Neuronal stem cell (in vitro differentiated cells): ENCODE measurements around the gene OLA1.

ENCODE experiments used
- DNase-seq: peaks from one replicate; pipeline ENCODE4 v3.0.0-alpha.2; 2013; ENCODE audit warnings: low spot score
- H2AFZ ChIP-seq: one replicate; pipeline ENCODE4 v1.6.1; 2013; ENCODE audit warnings: mild to moderate bottlenecking, low read length, inconsistent platforms
- H2AK5ac ChIP-seq: 2 replicates; pipeline ENCODE4 v1.6.1; 2013; ENCODE audit warnings: low read depth, mild to moderate bottlenecking, inconsistent platforms, low read length, moderate library complexity, mixed read lengths
- H2BK120ac ChIP-seq: 2 replicates; pipeline ENCODE4 v1.6.1; 2013; ENCODE audit warnings: low read depth, mild to moderate bottlenecking, inconsistent platforms, low read length, moderate library complexity, mixed read lengths
- H2BK12ac ChIP-seq: one replicate; pipeline ENCODE4 v1.6.1; 2013; ENCODE audit warnings: low read length, inconsistent platforms
- H2BK15ac ChIP-seq: 2 replicates; pipeline ENCODE4 v1.6.1; 2013; ENCODE audit warnings: mild to moderate bottlenecking, low read length, inconsistent platforms, mixed read lengths
- H2BK5ac ChIP-seq: one replicate; pipeline ENCODE4 v1.6.1; 2013; ENCODE audit warnings: inconsistent platforms, mild to moderate bottlenecking, low read length, moderate library complexity
- H3K14ac ChIP-seq: one replicate; pipeline ENCODE4 v1.6.1; 2013; ENCODE audit warnings: low read length, inconsistent platforms
- H3K18ac ChIP-seq: 2 replicates; pipeline ENCODE4 v1.6.1; 2013; ENCODE audit warnings: low read length, inconsistent platforms
- H3K23ac ChIP-seq: 2 replicates; pipeline ENCODE4 v1.6.1; 2013; ENCODE audit warnings: low read depth, mild to moderate bottlenecking, mixed read lengths, low read length, inconsistent platforms; ENCODE audit not compliant: poor library complexity
- H3K27ac ChIP-seq: replicated peaks from 3 replicates; pipeline ENCODE4 v1.5.1; 2013; ENCODE audit warnings: low read length, inconsistent platforms
- H3K27me3 ChIP-seq, 3 experiments: 2 replicates each; pipeline ENCODE4 v1.6.1; 2013; ENCODE audit warnings: low read length in 3 of 3, mild to moderate bottlenecking in 2 of 3, inconsistent platforms in 1 of 3, low read depth in 1 of 3, mixed read lengths in 1 of 3, moderate library complexity in 1 of 3; ENCODE audit not compliant: control insufficient read depth in 3 of 3, insufficient read depth in 3 of 3
- H3K36me3 ChIP-seq, 2 donors: replicated peaks in 1 of 2; 2 replicates each; pipeline ENCODE4 v1.6.1; 2013; ENCODE audit warnings: low read length in 2 of 2; ENCODE audit not compliant: control insufficient read depth in 2 of 2, insufficient read depth in 2 of 2
- H3K4ac ChIP-seq: 2 replicates; pipeline ENCODE4 v1.6.1; 2013; ENCODE audit warnings: inconsistent platforms, mild to moderate bottlenecking, low read length, moderate library complexity
- H3K4me1 ChIP-seq, 2 donors: 1 replicate in 1 of 2; 2 replicates in 1 of 2; pipeline ENCODE4 v1.6.1; 2013; ENCODE audit warnings: low read length in 2 of 2, low read depth in 1 of 2; ENCODE audit not compliant: control insufficient read depth in 2 of 2, insufficient read depth in 1 of 2
- H3K4me2 ChIP-seq: one replicate; pipeline ENCODE4 v1.6.1; 2013; ENCODE audit warnings: mild to moderate bottlenecking, low read length, inconsistent platforms; ENCODE audit not compliant: insufficient read depth, poor library complexity, severe bottlenecking
- H3K4me3 ChIP-seq, 2 donors: 2 replicates each; pipeline ENCODE4 v1.5.1; 2013; ENCODE audit warnings: low read length in 2 of 2, mild to moderate bottlenecking in 2 of 2, inconsistent platforms in 1 of 2, moderate library complexity in 1 of 2
- H3K79me1 ChIP-seq: one replicate; pipeline ENCODE4 v1.6.1; 2013; ENCODE audit warnings: low read depth, mild to moderate bottlenecking, inconsistent platforms, low read length, moderate library complexity
- H3K9ac ChIP-seq: one replicate; pipeline ENCODE4 v1.6.1; 2013; ENCODE audit warnings: mild to moderate bottlenecking, low read depth, low read length, inconsistent platforms; ENCODE audit not compliant: poor library complexity
- H3K9me3 ChIP-seq, 2 donors: replicated peaks in 1 of 2; 2 replicates each; pipeline versions ENCODE3 to v1.6.1; 2013; ENCODE audit warnings: low read length in 2 of 2, mild to moderate bottlenecking in 2 of 2, inconsistent platforms in 1 of 2, low read depth in 1 of 2, mixed read lengths in 1 of 2, moderate library complexity in 1 of 2; ENCODE audit not compliant: control insufficient read depth in 2 of 2, insufficient read depth in 1 of 2
- H4K8ac ChIP-seq: one replicate; pipeline ENCODE4 v1.6.1; 2013; ENCODE audit warnings: low read depth, mild to moderate bottlenecking, inconsistent platforms, low read length, moderate library complexity
- H4K91ac ChIP-seq: one replicate; pipeline ENCODE4 v1.6.1; 2013; ENCODE audit warnings: low read length, low read depth, mild to moderate bottlenecking, inconsistent platforms; ENCODE audit not compliant: poor library complexity
- WGBS, 2 donors: extraction: QIAGEN DNeasy Blood & Tissue Kit; methylation state at CpG; one replicate each; pipeline ENCODE4 v1.1.7; 2013; ENCODE audit warnings: missing lambda C conversion rate in 2 of 2, mixed read lengths in 1 of 2; ENCODE audit not compliant: insufficient read length in 2 of 2, insufficient replicate concordance in 1 of 2; ENCODE audit errors: extremely low coverage in 2 of 2; 5-methylcytosine and 5-hydroxymethylcytosine counted together

OLA1 gene

DNA sequence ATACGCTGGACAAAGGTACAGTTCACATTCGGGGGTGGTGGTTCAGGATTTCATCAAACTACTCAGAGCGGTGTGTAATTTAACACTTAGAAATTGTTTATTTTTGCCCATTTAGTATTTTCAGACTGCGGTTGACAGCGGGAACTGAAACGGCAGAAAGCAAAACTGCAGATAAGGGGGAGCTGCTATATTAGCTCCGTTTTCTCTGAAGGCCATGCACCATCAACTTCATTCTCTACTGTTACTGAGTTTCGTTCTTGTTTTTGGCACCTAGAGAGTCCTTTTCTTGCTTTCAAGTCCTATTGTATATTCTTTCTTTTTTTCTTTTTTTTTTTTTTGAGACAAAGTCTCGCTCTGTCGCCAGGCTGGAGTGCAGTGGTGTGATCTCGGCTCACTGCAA, 161.6 kb downstream of the OLA1 start:
- H3K27me3 ChIP-seq, result no peaks in the 10 kb centered on the region

DNA sequence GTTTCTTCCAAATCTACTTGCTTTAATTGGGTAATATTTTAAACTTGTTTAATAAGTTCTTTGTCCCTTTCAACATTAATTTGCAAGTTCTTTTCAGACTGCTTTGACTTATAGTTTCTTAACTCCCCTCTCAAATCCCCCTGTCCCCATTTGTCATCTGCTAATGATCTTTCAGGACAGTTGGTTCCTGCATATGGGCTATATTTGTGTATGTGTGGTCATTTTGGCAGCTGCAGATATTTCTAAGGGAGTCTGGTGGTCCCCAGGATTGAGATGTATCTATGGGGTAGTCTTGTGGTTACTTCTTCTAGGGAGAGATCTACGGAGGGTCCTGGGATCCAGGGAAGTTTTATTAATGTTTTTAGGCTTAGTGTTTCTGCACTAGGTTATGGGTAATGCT, 162.6 kb downstream of the OLA1 start:
- no peak overlapping the region for H3K14ac ChIP-seq
- H3K23ac ChIP-seq, result no peak overlapping the region
- H3K18ac ChIP-seq, result no peak overlapping the region
- H3K79me1 ChIP-seq, result no peaks in the 10 kb centered on the region
- H3K4me3 ChIP-seq, result no peak overlapping the region
- no peaks in the 10 kb centered on the region for H3K27me3 ChIP-seq
- peaks cover 2 to 34% of the 10 kb centered on the region in 2 donors for H3K36me3 ChIP-seq
- H3K4ac ChIP-seq, result no peak overlapping the region
- H4K8ac ChIP-seq, result no peak overlapping the region
- no peak overlapping the region for H2AK5ac ChIP-seq
- DNase-seq, result no peak
- H3K4me2 ChIP-seq, result no peak overlapping the region
- H2BK15ac ChIP-seq, result no peak overlapping the region
- H3K9ac ChIP-seq, result no peak overlapping the region
- peaks cover 0 to 9% of the 10 kb centered on the region in 2 donors for H3K9me3 ChIP-seq
- peaks cover 6 to 17% of the 10 kb centered on the region in 2 donors for H3K4me1 ChIP-seq
- no peak overlapping the region for H2BK5ac ChIP-seq
- no peak overlapping the region for H3K27ac ChIP-seq
- H4K91ac ChIP-seq, result no peak overlapping the region
- H2AFZ ChIP-seq, result no peak overlapping the region
- H2BK12ac ChIP-seq, result no peak overlapping the region
- WGBS, 2 donors, result no CpG with 5 or more reads among the region's 1 CpG
- no peak overlapping the region for H2BK120ac ChIP-seq

More for the DNA sequence above, 161.6 kb downstream of the OLA1 start:
- H3K4ac ChIP-seq, result no peak overlapping the region
- H2BK12ac ChIP-seq, result no peak overlapping the region
- DNase-seq, result no peak
- no peak overlapping the region for H3K27ac ChIP-seq
- H2BK15ac ChIP-seq, result no peak overlapping the region
- no peak overlapping the region for H2BK5ac ChIP-seq
- peaks cover 6 to 11% of the 10 kb centered on the region in 2 donors for H3K4me1 ChIP-seq
- no peak overlapping the region for H2AK5ac ChIP-seq
- no peak overlapping the region for H2BK120ac ChIP-seq
- no peak overlapping the region for H3K23ac ChIP-seq
- no peak overlapping the region for H3K4me2 ChIP-seq
- H3K9ac ChIP-seq, result no peak overlapping the region
- peaks cover 0 to 9% of the 10 kb centered on the region in 2 donors for H3K9me3 ChIP-seq
- H3K14ac ChIP-seq, result no peak overlapping the region
- H4K8ac ChIP-seq, result no peak overlapping the region
- H2AFZ ChIP-seq, result no peak overlapping the region
- no CpG with 5 or more reads among the region's 11 CpGs for WGBS, 2 donors
- H3K79me1 ChIP-seq, result no peaks in the 10 kb centered on the region
- no peak overlapping the region for H3K4me3 ChIP-seq
- H3K36me3 ChIP-seq, result peaks cover 2 to 27% of the 10 kb centered on the region in 2 donors
- H3K18ac ChIP-seq, result no peak overlapping the region
- no peak overlapping the region for H4K91ac ChIP-seq

DNA sequence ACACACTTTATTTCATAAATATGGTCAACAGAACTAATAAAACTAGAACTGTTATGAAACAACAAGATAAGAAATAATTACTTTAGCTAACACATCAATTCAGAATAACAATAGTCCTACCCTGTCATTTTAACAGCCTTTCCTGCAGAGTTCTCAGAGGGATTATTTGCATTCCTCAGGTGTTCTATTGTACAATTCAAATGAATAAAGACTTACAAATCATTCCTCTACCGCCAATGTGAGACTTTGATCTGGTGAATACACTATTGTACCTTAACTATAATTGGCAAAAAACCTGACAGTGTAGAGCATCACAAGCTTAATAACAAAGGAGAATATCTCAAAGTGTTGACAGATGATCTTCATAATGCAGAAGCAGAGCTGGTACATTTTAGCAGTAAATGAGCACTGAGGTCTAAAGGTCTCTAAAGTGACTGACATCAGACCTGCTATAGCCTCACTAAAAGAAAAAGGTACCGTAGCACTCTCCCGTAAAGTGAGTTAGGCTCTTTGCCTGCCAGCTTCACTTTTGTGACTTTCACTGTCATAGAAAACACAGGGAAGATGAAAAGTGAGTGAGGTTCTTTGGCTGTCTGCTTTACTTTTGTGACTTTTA, 164.4 kb downstream of the OLA1 start:
- Histone ChIP-seq H3K23ac (no peak overlapping the region), H3K27me3 (no peaks in the 10 kb centered on the region), H2AFZ (no peak overlapping the region), H3K79me1 (no peaks in the 10 kb centered on the region), H2BK5ac (no peak overlapping the region), H3K14ac (no peak overlapping the region), H3K18ac (no peak overlapping the region), H3K4ac (no peak overlapping the region), H3K4me1 (peaks cover 9 to 26% of the 10 kb centered on the region in 2 donors), H3K4me3 (no peak overlapping the region), H2BK12ac (no peak overlapping the region), H4K91ac (no peak overlapping the region), H4K8ac (no peak overlapping the region), H3K9me3 (peaks cover 0 to 9% of the 10 kb centered on the region in 2 donors), H3K27ac (no peak overlapping the region), H3K4me2 (no peak overlapping the region), H3K9ac (no peak overlapping the region), H2AK5ac (no peak overlapping the region), H2BK15ac (no peak overlapping the region), H2BK120ac (no peak overlapping the region), H3K36me3 (peaks cover 2 to 28% of the 10 kb centered on the region in 2 donors)
- WGBS, 2 donors, result no CpG with 5 or more reads among the region's 3 CpGs
- DNase-seq, result no peak

DNA sequence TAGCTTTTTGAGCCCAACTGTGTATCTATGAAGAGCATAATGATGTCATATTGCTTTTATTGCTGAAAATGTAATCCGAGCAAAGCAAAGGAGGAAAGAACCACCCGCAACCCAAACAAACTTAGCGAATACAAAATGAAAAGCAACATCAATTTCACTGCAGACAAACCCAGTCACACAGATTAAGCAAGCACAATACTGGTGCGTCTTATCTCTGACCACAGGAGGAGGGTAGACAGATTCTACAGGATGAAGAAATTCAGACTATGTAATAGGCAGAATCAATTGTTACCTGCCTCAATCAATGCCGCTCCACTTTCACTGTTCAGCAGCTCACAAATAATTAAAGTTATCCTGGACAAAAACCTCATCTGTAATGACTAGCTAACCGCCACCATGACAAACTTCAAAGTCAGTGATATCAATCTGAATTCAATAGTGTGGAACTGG, 167.6 kb downstream of the OLA1 start:
- Histone ChIP-seq H4K8ac (no peak overlapping the region), H2BK5ac (no peak overlapping the region), H3K4me2 (no peak overlapping the region), H3K18ac (no peak overlapping the region), H3K79me1 (no peaks in the 10 kb centered on the region), H3K4ac (no peak overlapping the region), H2BK12ac (no peak overlapping the region), H3K14ac (no peak overlapping the region), H3K23ac (no peak overlapping the region), H2AFZ (no peak overlapping the region), H2AK5ac (no peak overlapping the region), H3K36me3 (peaks cover 0 to 25% of the 10 kb centered on the region in 2 donors), H3K4me3 (no peak overlapping the region), H3K9me3 (no peaks in the 10 kb centered on the region), H3K9ac (no peak overlapping the region), H3K27ac (no peak overlapping the region), H2BK120ac (no peak overlapping the region), H3K4me1 (peaks cover 9 to 32% of the 10 kb centered on the region in 2 donors), H3K27me3 (no peaks in the 10 kb centered on the region), H2BK15ac (no peak overlapping the region), H4K91ac (no peak overlapping the region)
- no peak for DNase-seq
- no CpG with 5 or more reads among the region's 6 CpGs for WGBS, 2 donors
